ENCODE data around the gene CTNNA3. TPM values are rescaled to one million over a fixed set of nuclear protein-coding genes. Genes with fewer than 3 reads are reported as not detected.

Gene CTNNA3
- total and polyA plus RNA-seq, 10 donors, result 0.03 to 2.4 (median 0.76) TPM; not detected in 1

GRCh38 chr10:66204838-66205237, 1491.2 kb downstream of the CTNNA3 start:
- H3K27ac ChIP-seq, result no peak overlapping the region
- no peaks in the 10 kb centered on the region for H3K9me3 ChIP-seq
- no peak for DNase-seq
- H3K4me3 ChIP-seq, result no peak overlapping the region
- TF ChIP-seq POLR2A (IDR thresholded peaks at IDR 0.05) (no peak), POLR2AphosphoS5 (IDR thresholded peaks at IDR 0.05) (no peak), CTCF (IDR thresholded peaks at IDR 0.05 in 8 of 11, conservative IDR thresholded peaks at IDR 0.05 in 3 of 11) (no peak)
- intact Hi-C loops (cut with DNase I; ENCODE audit: low total_unique reads), result no loop called here
- no peaks in the 10 kb centered on the region for H3K4me1 ChIP-seq
- no peaks in the 10 kb centered on the region for H3K27me3 ChIP-seq (replicated peaks in 1 of 7)
- H3K36me3 ChIP-seq, result no peaks in the 10 kb centered on the region

GRCh38 chr10:66202101-66202500, 1493.9 kb downstream of the CTNNA3 start:
- Histone ChIP-seq H3K36me3 (no peaks in the 10 kb centered on the region), H3K27me3 (replicated peaks in 1 of 7) (no peaks in the 10 kb centered on the region), H3K27ac (no peak overlapping the region), H3K9me3 (no peaks in the 10 kb centered on the region), H3K4me1 (no peaks in the 10 kb centered on the region), H3K4me3 (no peak overlapping the region)
- TF ChIP-seq CTCF (IDR thresholded peaks at IDR 0.05 in 8 of 11, conservative IDR thresholded peaks at IDR 0.05 in 3 of 11) (no peak), POLR2A (IDR thresholded peaks at IDR 0.05) (no peak), POLR2AphosphoS5 (IDR thresholded peaks at IDR 0.05) (no peak)
- no peak for DNase-seq
- intact Hi-C loops (cut with DNase I; ENCODE audit: low total_unique reads), result no loop called here
- 89 to 96% (median 92%) methylated on average over 3 of the region's 3 CpGs for WGBS, 5 donors

DNA sequence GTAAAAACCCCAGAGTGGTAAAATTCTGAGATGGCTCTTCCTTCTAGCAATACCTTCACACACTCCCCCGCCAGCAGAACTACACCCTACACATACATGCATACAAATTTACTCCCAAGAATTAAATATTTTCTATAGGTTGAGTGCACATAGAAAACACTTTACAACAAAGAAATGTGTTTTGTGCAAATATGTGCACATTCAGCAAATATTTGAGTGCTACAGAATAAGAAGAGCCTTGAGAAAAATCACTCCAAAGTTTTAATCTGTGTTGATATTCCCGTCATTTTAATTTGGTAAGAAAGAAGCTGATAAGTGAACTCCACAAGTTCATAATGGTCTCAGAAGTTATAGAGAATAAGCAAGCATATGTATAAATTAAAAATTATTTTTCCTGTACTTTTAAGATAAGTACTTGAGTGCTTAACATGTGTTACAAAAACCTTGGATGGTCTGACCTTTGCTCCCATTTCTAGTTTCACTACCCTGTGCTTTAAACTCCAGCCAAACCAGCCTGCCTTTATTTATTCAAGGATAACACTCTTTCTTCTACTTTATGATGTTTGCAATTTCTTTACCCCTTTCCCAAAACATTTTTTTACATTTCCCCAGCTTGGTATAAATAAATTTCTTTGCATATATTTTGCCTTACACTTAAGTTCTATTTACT, 1503.7 kb downstream of the CTNNA3 start:
- Histone ChIP-seq H3K4me1 (no peaks in the 10 kb centered on the region), H3K27ac (no peak overlapping the region), H3K9me3 (no peaks in the 10 kb centered on the region), H3K4me3 (no peak overlapping the region), H3K36me3 (no peaks in the 10 kb centered on the region), H3K27me3 (replicated peaks in 1 of 7) (no peaks in the 10 kb centered on the region)
- no peak for TF ChIP-seq CTCF (IDR thresholded peaks at IDR 0.05 in 8 of 11, conservative IDR thresholded peaks at IDR 0.05 in 3 of 11)
- TF ChIP-seq POLR2A (IDR thresholded peaks at IDR 0.05), result no peak
- TF ChIP-seq POLR2AphosphoS5 (IDR thresholded peaks at IDR 0.05), result no peak
- intact Hi-C loops (cut with DNase I; ENCODE audit: low total_unique reads), result no loop called here
- DNase-seq, result no peak
- WGBS, 5 donors, result 63 to 90% (median 79%) methylated on average over 2 of the region's 2 CpGs

DNA sequence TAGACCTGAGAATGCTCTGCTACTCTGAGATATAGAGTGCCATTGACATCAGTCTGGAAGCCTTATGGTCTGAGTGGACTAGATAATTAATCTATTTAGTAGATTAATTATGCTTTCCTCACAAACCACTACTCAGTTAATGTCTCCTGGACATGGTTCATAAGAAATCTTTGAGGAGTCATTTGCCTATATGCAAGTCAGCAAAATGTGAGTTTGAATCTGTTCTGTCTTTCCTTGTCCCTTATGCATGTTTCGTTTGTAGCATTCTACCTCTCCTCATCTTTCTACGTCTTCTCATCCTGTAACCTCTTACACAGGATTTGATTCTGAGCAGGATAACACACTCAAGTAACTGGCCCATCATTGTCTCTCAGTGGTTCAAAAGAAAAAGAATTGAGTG, 1505.6 kb downstream of the CTNNA3 start:
- H3K27me3 ChIP-seq (replicated peaks in 1 of 7), result no peaks in the 10 kb centered on the region
- 78 to 87% (median 86%) methylated on average over 2 of the region's 2 CpGs for WGBS, 5 donors
- intact Hi-C loops (cut with DNase I; ENCODE audit: low total_unique reads), result no loop called here
- H3K36me3 ChIP-seq, result no peaks in the 10 kb centered on the region
- TF ChIP-seq POLR2A (IDR thresholded peaks at IDR 0.05) (no peak), CTCF (IDR thresholded peaks at IDR 0.05 in 8 of 11, conservative IDR thresholded peaks at IDR 0.05 in 3 of 11) (no peak), POLR2AphosphoS5 (IDR thresholded peaks at IDR 0.05) (no peak)
- no peaks in the 10 kb centered on the region for H3K9me3 ChIP-seq
- H3K4me3 ChIP-seq, result no peak overlapping the region
- no peak overlapping the region for H3K27ac ChIP-seq
- no peaks in the 10 kb centered on the region for H3K4me1 ChIP-seq
- no peak for DNase-seq

Measured in spleen (tissue), 11 donors.